Spleen (tissue), 7 donors: ENCODE measurements around the gene SBDS.

Experiments
- POLR2A ChIP-seq, 3 donors: fragments of 450-650 bp; IDR thresholded peaks; one replicate each; pipeline ENCODE4 v1.5.1; 2017; ENCODE audit warnings: antibody characterized with exemption in 3 of 3, mild to moderate bottlenecking in 1 of 3
- TF ChIP-seq, protein P1 (sequence below), 11 experiments: fragments of 200-600 bp in 7 of 11; fragments of 450-650 bp in 4 of 11; sonication (generic) in 4 of 11; IDR thresholded peaks in 8 of 11; conservative IDR thresholded peaks in 3 of 11; 1 replicate in 7 of 11; 2 replicates in 4 of 11; pipeline versions ENCODE4 v1.4.0 to v1.8.0; 2016 to 2021; ENCODE audit warnings: antibody characterized with exemption in 11 of 11, inconsistent platforms in 4 of 11, mild to moderate bottlenecking in 1 of 11
- donor health status: DM: no; HTN: no; CAD: no; lungs with moderate emphysema.
- donor health status: DM: no; HTN: no; CAD: no.
- donor health status: DM: no; HTN: no; CAD: no.

DNA sequence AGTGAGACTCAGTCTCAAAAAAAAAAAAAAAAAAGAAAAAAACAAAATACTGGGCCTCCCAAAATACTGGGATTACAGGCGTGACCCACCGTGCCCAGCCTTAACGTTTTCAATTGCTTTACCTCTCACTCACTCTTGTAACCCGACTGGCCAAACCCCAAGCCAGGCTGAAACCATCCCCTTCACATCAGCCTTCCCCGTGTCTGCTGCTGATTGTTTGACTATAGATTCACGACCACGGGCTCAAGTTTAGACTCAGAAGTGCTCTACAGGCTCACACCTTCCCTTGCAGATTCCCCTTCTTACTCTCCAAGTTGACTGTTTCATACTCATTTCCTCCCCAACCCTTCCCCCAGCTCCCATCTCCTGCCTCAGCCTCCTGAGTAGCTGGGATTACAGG is 23.6 kb upstream of the SBDS start:
- TF ChIP-seq, protein P1, sequence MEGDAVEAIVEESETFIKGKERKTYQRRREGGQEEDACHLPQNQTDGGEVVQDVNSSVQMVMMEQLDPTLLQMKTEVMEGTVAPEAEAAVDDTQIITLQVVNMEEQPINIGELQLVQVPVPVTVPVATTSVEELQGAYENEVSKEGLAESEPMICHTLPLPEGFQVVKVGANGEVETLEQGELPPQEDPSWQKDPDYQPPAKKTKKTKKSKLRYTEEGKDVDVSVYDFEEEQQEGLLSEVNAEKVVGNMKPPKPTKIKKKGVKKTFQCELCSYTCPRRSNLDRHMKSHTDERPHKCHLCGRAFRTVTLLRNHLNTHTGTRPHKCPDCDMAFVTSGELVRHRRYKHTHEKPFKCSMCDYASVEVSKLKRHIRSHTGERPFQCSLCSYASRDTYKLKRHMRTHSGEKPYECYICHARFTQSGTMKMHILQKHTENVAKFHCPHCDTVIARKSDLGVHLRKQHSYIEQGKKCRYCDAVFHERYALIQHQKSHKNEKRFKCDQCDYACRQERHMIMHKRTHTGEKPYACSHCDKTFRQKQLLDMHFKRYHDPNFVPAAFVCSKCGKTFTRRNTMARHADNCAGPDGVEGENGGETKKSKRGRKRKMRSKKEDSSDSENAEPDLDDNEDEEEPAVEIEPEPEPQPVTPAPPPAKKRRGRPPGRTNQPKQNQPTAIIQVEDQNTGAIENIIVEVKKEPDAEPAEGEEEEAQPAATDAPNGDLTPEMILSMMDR (IDR thresholded peaks at IDR 0.05 in 8 of 11, conservative IDR thresholded peaks at IDR 0.05 in 3 of 11): no peak
- no peak for TF ChIP-seq POLR2A (IDR thresholded peaks at IDR 0.05)
